HT-29 (cell line): Measurements from ENCODE around the gene HOXD8. TPM values are rescaled to one million over a fixed set of nuclear protein-coding genes. Genes with fewer than 3 reads are reported as not detected.

ENCODE experiments used
- DNase-seq: peaks from one replicate; pipeline ENCODE4 v3.0.0-alpha.2; 2015; ENCODE audit warnings: low spot score
- total RNA-seq: library from RNA; depleted of rRNA; stranded (reverse); fragments of >200 nt; shearing (Covaris generic); gene quantifications from 2 replicates; pipeline ENCODE4 v1.2.3, GENCODE V29; 2014

HOXD8 gene
- total RNA-seq, 1 experiment from 2014 or later = not detected

DNA sequence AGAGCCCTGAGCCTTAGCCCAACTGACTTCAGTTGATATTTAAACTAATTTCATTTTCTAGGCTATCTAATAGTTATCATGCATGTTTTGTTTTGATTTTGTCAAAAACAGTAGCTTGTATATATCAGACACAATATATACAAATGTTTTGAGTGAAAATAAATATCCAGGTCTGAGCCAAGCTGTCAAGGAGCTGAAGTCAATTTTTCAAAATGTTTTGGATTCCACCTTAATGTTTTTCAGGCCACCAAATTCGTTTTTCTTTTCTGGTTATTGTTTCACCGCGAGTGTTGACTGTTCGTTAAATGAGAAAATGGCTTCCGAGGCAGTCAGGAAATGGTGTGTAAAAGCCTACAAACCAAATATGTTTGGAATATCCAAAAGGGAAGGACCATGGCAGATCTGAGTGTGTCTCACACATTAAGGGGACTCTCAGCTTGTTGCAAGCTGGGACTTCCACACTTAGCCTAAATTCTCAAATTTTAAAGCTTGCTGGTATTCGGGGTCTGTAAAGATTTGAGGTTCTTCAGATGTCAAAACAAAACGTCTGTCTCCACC, 27.1 kb upstream of the HOXD8 start:
- no peak for DNase-seq

DNA sequence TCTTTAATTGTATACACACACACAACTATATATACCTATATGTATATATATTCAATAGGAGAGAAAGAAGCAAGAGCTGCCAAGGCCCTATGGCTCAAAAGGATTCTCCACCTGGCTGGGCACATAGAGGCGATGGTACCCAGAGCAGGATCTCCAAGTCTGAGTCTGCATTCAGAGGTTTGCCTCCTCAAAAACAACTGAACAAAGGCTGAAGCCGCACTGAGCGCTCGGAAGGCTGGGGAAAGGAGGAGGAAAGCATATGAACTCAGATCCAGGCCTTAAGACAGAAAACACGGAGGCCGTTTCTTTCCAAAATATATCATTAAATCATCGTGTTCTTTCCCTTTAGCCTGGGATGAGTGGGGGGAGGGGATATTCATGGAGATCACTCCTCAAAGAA, 26.3 kb upstream of the HOXD8 start:
- no peak for DNase-seq

DNA sequence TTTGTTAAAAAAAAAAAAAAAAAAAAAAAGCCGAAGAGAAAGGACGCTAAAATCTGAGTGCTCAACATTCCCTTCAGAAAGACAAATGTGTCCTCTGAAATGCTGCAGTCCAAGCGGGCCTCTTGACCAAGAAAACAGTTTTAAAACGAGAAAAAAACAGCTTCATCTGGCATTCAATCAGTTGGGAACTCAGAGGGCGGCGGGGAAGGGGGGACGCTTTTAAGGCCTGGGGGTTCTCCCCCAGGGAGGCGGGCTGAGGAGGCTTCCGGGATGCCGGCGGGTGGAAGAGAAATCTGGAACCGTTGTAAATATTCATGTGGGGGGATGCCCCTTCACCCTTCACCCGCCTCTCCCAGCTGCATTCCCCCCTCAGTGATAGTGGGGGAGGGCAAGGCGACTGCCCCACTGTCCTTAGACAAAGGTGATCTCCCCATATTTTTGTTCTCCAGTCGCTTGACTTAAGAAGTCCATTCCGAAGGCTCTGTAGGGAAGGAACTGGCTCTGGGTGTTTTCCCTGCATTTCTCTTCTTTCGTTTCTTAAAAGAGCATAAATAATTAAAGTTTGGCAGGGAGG, 25.7 kb upstream of the HOXD8 start:
- DNase-seq = no peak

DNA sequence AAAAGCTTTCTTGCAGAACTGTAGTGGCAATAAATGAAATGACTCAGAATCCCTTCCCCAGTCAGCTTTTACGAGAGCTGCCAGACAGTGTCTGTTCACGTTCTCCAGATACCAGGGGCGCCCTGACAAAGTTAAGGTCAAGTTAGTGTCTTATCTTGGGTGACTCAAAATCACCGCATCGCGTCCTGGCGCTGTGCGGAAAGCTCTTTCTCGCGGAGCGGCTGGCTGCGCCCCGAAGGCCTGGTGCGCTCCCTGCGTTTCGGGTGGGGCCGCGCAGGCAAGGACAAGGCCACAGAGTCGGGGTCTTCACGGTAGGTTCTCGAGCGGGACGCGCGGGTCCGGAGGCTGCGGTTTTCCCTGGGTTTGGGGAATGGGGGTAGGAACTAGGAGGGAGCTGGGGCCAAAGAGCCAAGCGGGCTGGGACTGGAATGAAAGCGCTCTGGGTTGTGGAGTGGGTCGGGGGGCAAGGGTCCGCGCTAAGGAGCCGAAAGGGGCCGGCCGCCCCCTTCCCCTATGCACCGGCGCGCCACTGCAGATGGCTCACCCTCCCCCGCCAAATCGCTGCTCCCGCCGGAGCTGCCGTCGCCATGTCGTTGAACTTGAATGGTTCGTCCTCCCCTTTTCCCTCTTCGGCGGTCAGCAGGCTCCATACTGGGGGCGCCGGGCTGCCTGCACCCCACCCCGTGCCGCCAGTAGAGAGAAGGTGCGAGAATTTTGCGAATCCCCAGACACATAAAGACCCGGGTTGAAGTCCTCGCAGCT, 25.0 kb upstream of the HOXD8 start:
- DNase-seq = no peak

DNA sequence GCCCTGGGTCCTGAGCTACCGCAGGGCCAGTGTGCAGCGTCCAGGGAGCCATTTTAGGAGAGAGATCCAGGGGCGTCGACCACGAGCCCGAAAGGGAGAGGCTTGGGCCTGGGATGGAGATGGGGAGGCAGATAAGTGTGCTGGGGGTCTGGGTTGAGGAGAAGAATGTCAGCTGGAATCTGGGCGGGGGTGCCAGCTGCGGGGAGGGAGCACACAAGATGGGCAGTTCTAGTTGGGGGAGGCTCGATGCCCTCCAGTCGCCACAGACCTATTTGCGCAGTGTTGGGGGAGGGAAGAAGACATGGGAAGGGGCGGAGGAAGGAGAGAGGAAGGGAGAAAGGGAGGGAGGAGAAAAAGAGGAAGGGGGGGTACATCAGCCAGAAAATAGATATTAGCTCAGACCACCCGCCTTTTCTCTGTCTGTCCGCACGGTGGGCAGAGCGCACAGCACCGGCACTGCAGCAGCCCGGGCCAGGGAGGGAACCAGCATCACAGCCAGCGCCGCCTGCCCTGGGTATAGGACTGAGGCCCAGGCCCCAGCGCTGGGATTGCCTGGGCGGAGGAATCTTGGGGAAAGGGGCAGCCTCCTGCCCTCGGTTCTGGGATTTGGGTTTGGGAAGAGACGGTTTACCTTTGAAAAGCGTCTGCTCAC, 24.3 kb upstream of the HOXD8 start:
- DNase-seq = no peak

DNA sequence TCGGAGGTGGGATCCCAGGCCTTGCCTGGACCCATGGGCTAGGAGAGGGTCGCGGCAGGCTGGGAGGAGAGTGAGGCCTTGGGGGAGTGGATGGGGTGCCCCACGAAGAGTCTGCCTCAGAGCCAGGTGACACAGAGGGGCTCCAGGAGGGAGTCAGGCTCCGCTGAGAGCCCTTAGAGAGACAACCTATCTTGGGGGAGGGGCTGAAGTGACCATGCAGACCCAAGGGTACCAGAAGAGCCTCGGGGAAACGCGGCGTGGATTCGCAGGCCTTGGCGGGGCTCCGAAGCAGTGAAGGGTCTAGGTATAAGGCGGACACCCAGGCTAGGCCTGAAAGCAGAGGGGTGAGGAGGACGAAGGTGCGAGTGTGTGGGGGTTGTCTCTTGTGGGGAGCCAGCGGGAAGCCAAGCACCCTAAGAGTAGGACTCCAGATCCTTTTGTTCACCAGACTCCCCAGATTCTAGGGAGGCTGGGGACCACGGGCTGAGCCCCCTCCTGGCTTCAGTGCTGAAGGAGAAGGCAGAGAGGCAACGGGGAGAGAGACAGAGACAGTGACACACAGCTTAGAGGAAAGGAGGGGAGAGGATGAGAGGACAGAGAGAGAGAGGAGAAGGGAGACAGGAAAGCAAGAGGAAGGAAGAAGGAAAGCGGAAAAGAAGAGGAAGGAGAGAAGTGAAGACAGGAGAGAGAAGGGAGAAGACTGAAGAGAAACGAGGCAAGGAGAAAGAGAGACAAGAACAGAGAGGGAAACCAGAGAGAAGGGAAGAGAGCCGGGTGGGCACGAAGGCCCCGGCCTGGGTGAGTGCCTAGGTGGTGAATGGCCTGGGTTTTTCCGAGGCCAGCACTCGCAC, 23.6 kb upstream of the HOXD8 start:
- DNase-seq = no peak

DNA sequence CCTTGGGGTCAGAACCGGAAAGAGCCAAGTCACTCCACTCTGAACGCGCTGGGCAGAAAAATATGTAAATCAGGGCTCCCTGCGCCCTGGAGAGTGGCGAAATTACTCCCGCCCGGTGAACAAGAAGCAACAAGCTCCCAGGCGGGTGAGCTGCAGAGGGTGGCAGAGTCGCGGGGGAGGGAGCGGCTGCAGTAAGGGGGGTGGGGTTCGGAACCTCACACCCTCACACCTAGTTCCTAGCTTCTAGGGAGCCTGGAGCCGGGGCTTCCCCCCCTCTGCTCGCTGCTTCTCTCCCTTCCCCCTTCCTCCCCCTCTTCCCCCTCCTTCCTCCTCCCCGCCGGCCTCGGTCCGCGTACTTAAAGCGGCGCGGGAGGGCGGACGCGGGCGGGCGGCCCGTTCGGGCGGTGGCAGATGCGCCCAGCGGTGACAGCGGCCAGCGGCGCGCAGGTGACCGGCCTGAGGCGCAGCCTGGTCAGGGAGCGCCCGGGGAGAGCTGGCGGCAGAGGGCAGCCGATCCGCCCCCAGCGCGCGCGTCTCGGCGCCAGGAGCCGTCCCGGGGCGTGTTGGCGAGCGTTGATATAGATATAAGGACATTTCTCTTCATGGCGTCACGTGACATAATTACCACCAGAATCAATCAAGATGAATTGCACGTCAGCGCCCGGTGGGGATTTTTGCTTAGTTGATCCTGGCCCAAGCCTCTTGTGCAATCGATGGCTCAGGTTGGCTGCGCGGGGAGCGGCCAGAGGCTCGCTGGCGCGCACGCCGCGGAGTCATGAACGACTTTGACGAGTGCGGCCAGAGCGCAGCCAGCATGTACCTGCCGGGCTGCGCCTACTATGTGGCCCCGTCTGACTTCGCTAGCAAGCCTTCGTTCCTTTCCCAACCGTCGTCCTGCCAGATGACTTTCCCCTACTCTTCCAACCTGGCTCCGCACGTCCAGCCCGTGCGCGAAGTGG, 22.6 kb upstream of the HOXD8 start, which contains the start of gene HOXD11:
TSS of gene HOXD11 (plus strand) at position 700 of the 959 bp plus-strand sequence. CDS start at position 776, 76 bp downstream.
- no peak for DNase-seq

DNA sequence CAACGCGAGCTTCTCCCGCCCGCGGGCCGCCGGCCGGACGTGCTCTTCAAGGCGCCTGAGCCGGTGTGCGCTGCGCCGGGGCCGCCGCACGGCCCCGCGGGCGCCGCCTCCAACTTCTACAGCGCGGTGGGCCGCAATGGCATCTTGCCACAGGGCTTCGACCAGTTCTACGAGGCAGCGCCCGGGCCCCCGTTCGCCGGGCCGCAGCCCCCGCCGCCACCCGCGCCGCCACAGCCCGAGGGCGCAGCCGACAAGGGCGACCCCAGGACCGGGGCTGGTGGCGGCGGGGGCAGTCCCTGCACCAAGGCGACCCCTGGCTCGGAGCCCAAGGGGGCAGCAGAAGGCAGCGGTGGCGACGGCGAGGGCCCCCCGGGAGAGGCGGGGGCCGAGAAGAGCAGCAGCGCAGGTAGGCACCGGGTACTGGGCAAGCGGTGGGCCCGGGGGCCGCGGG, 21.7 kb upstream of the HOXD8 start:
- no peak for DNase-seq

DNA sequence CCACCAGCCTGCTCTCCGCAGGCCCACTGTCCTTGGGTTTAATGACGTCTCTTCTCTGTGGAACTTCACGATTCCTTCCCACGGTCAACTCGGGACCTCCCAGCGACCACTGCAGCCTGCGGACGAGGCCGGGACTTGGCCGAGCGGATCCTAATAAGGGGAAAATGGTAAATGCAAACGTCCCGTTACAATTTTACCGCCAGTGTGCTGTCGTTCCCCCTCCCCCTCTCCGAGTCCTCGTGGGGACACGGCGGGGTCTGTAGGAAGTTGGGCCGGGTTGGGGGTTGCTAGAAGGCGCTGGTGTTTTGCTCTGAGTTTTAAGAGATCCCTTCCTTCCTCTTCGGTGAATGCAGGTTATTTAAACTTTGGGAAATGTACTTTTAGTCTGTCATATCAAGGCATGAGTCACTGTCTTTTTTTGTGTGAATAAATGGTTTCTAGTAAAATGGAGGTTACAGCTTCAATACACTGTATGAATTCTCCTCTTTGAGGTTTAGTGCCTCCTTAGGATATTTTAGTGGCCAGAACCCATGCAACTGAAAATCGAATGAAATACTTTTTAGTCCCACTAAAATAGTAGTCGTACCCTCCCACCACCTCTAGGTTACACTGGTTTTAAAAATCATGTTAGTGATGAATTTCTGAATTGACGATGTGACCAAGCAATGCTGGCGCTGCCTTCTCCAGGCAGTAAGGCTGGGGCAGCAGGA, 20.2 kb upstream of the HOXD8 start:
- no peak for DNase-seq

DNA sequence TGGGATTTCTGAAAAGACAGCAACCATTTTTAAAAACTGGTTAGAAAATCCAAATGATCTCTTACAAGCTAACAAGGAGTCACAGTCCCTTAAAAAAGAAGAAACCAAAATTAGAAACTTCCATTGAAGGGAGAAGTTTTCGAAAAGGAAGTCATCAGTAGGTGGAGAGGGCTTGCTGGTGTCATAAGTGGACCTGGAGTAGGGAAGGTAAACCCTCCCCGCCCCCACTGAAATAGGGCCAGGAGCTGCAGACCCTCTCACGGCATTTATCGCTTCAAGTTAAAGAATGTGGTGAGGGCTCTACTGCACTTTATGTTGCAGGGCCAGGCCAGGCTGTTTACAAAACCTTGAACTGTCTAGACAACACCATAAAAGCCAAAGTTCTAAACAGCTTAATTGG, 19.6 kb upstream of the HOXD8 start:
- DNase-seq = no peak

DNA sequence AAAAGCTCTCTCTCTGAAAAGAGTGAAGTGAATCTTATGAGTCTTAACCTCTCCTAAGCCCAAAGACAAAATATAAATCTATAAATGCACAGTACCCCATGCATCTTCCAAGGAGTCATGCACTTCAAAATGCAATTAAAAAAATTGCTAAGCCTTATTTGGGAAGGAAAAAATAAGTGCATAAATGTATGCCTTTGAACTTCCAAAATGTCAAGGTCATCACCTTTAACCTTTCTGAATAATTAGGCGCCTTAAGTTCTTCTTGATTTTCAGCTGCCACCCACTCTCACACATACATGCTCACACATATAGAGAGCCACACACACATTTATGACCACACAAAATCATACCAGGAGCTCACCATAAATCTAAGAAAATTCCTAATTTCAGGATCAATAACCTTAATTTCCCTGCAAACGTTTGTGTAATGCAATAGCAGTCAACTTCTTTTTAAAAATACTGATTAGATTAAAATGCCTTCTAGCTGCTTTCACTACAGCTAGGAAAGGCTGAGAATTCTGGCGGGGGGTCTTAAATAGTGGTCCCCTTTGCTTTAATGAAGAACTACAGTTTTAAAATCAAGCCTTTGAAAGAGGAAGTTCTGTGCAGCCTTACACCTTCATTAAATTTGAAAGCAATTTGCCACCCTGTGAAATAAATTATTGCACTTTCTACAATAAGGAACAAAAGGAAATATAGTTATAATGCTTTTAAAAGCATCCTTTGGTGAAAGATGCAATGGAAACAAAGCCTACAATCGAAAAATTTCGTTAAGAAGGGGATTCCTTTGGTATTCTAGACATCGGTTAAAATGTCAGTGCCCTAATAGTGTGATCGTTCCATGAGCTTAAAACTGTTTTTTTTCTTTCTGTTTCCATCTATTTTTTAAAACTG, 18.8 kb upstream of the HOXD8 start:
- no peak for DNase-seq

DNA sequence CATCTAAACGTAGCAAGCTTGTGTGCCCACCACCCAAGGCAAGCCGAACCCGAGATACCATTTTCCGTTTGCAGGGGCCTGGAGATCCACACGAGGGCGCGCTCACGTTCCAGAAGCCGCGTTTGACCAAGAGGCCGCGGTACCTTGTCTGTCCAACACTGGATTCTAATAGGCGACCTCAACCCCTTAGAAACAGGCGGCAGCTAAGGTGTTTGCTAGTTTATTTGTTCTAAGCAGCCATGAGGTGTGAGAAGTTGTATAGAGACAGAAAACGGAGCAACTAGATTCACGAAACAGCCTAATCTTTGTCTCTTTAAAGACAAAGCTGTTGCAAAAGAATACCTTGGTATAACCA, 18.2 kb upstream of the HOXD8 start:
- peak; percentile 30 for DNase-seq

DNA sequence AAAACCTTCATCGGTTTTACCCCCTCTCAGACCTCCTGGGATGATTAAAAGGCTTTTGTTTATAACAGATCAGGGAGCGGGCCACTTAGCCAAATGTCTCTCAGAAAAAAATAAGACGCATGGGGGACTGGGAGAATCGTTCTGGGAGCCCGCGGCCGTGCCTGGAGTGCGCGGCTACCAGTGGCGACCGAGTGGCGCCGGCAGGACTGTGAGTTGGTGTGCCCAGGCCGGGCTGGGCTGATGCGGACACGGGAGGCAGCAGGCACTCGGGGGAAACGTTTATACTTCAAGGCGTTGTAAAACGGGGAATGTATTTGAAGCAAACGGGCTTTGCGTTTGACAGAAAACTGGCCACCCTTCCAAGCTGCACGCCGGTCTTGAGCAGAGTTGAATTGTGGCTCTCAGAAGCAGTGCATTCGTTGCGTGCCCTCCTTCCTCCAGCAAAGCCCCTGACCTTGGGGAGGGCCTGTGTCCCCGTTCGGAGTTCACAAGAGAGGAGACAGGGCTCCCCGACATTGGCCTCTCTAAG, 17.6 kb upstream of the HOXD8 start:
- no peak for DNase-seq

DNA sequence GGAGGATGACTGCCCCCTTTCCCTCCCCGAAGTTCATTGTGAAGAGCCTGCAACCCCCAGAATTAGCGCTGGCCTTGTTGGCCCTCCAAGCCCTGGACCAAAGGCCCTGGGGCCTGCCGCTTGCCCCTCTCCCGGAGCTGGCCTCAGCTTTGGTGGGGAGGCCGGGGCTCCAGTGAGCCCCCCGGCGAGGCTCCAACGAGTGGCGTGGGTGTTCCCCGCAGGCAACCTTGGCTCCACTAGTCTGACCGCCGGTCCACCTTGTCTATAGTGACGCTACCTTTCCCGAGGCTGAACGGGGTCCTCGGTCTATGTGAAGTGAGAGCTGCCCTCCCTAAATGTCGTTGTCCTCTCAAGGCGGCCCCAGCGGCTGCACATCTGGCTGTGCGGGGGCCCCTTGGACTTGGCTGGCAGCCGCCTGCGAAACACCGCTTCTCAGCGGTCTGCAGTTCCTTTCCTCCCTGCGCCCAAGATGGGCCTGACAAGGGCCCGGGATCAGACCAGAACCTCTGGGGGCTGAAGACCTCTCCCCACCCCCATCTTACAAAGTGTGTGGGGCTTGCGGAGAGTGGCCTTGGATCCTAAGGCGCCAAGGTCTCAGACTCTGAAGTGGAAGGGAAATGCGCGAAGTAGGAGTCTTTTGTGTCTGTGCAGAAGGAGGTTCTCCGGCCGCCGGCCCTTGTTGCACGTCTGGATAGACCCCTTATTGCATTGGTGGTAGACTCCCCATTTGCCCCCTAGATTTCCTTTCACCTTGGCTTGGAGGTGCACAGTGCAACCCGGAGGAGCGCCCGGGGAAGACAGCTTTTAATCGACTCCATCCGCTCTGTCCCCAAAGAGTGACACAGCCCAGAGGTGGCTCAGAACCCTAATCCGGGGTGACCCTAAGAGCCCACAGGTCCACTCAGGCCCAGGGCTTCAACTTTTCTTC, 16.9 kb upstream of the HOXD8 start:
- DNase-seq = no peak

DNA sequence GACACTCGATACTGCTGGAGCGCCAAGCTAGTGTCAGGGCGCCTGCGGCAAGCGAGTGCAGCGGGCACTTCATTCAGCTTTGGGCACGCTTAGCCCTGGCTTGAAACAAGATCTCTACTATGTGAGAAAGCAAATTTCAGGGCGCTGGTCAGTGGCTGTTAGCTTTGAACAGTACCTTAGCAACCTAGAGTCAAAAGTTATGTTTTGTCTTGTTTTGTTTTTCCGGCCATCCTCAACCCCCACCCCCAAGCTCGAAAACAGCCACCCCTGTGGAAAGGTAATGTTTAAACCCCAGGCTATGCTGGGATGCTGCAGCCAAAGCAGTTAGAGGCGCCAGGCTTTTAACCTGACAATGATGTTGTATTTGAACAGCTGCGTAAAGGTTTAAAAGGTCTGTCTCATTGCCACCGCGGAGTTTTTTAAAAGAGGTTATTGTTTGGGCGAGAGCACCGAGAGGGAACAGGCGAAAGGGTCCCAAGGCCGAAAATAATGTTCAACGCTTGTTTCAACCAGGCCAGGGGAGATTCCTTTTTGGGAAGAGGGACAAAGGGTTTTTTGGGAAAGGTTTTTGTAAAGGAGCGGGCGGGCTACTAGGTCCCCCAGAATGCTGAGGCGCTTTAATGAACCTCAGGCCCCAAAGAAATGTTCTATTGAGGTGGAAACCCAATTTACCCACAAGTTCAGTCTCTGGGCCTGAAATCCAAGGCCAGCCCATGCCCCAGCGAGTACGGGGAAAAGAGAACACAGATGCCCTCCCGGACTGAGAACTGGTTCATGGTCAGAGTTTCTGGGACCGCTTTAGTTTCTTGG, 15.2 kb upstream of the HOXD8 start:
- DNase-seq = no peak

DNA sequence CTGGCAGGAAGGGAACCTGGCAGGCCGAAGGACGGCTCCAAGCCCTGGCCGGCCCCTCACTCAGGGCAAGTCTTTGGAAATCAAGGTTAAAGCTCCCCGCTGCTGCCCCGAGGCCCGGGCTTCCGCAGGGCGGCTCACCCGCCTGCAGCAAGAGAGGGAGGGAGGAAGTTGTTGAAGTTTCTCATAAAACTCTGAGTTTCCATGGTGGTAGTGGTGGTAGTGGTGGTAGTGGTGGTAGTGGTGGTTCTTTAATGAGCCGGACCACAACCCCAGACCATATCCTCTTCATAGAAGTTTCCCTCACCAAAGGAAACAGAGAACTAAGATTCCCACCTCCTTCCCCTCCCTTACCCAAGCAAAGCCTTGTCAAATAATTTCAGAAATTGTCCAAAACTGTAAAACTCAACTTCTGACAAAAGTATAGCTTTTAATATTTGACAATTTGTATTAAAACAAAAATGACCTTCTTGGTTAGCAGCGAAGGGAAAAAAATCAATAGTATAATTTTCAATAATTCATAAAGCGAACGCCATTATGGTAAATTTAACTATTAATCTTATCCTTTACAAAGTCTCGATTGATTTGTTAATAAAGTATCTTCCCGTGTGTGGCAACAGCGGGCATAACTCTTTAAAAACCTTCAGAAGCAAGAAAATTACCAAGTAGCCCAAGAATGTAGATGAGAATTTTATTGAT, 14.4 kb upstream of the HOXD8 start:
- DNase-seq = no peak
